Common myeloid progenitor, CD34-positive (primary cell): ENCODE results near the gene OXSM.
A peak's percentile ranks its signal among the peaks of the same experiment; 100 is the strongest.

Experiments used
- CTCF ChIA-PET: fragments of 350-600 bp; sonication (Branson Sonifier 250); formaldehyde crosslinking; loops from one replicate; lab custom pipeline; 2021; ENCODE audit warnings: antibody characterized with exemption; lab: Charles Lee
- POLR2A ChIA-PET: fragments of 350-600 bp; sonication (Branson Sonifier 250); formaldehyde crosslinking; loops from one replicate; lab custom pipeline; 2021; ENCODE audit warnings: antibody characterized with exemption; lab: Charles Lee
- DNase-seq, 3 donors: peaks; one replicate each; pipeline versions ENCODE4 v3.0.0 to v3.0.0-alpha.2; 2013
- H3K27ac ChIP-seq, 2 experiments: 1 replicate in 1 of 2; 2 replicates in 1 of 2; pipeline ENCODE4 v1.7.0; 2013; ENCODE audit warnings: inconsistent platforms in 2 of 2, low read length in 2 of 2, mild to moderate bottlenecking in 2 of 2, low read depth in 1 of 2, moderate library complexity in 1 of 2; ENCODE audit not compliant: severe bottlenecking in 2 of 2, insufficient read depth in 1 of 2, poor library complexity in 1 of 2
- H3K27me3 ChIP-seq, 5 experiments: replicated peaks in 2 of 5; 1 replicate in 3 of 5; 2 replicates in 2 of 5; pipeline versions ENCODE4 v1.6.1 to v1.7.0; 2013; ENCODE audit warnings: low read length in 4 of 5, mild to moderate bottlenecking in 2 of 5, moderate library complexity in 2 of 5, inconsistent platforms in 1 of 5; ENCODE audit not compliant: insufficient read depth in 5 of 5, control insufficient read depth in 4 of 5
- H3K36me3 ChIP-seq, 4 experiments: 1 replicate in 2 of 4; 2 replicates in 2 of 4; pipeline versions ENCODE4 v1.6.1 to v1.7.0; 2013; ENCODE audit warnings: low read length in 3 of 4, control low read depth in 1 of 4, mild to moderate bottlenecking in 1 of 4; ENCODE audit not compliant: control insufficient read depth in 4 of 4, insufficient read depth in 4 of 4
- H3K4me1 ChIP-seq, 4 experiments: 1 replicate in 3 of 4; 2 replicates in 1 of 4; pipeline versions ENCODE4 v1.6.1 to v1.7.1; 2013; ENCODE audit warnings: low read length in 3 of 4, mild to moderate bottlenecking in 3 of 4, control low read depth in 1 of 4, inconsistent platforms in 1 of 4, moderate library complexity in 1 of 4; ENCODE audit not compliant: control insufficient read depth in 4 of 4, insufficient read depth in 4 of 4; ENCODE audit errors: control extremely low read depth in 1 of 4
- H3K4me3 ChIP-seq, 7 experiments: 1 replicate in 4 of 7; 2 replicates in 3 of 7; pipeline versions ENCODE4 v1.5.1 to v1.7.0; 2013; ENCODE audit warnings: mild to moderate bottlenecking in 7 of 7, low read length in 6 of 7, moderate library complexity in 6 of 7, inconsistent platforms in 2 of 7, low read depth in 2 of 7, control low read depth in 1 of 7; ENCODE audit not compliant: insufficient read depth in 4 of 7, control insufficient read depth in 1 of 7; ENCODE audit errors: extremely low read depth in 1 of 7
- H3K9me3 ChIP-seq, 5 experiments: 1 replicate in 4 of 5; 2 replicates in 1 of 5; pipeline versions ENCODE4 v1.6.1 to v1.7.1; 2013; ENCODE audit warnings: low read length in 4 of 5, mild to moderate bottlenecking in 2 of 5, inconsistent platforms in 1 of 5, low read depth in 1 of 5, moderate library complexity in 1 of 5; ENCODE audit not compliant: control insufficient read depth in 4 of 5, insufficient read depth in 2 of 5; ENCODE audit errors: control extremely low read depth in 1 of 5
- WGBS: methylation state at CpG from one replicate; pipeline ENCODE4 v1.1.5; 2013; ENCODE audit not compliant: insufficient coverage; 5-methylcytosine and 5-hydroxymethylcytosine counted together

OXSM gene

GRCh38 chr3:25818335-25818734, 28.4 kb downstream of the OXSM start:
- CTCF ChIA-PET: interaction anchor here (1.8 to 2.3 kb wide), 2 partner anchors 8 to 13 kb away, joined by 4 to 6 read pairs; no protein-coding TSS in a partner anchor
- Histone ChIP-seq H3K27me3 (peaks cover 0 to 2% (median 0%) of the 10 kb centered on the region in 5 experiments), H3K36me3 (no peaks in the 10 kb centered on the region), H3K4me3 (no peak overlapping the region), H3K27ac (no peak overlapping the region), H3K4me1 (no peaks in the 10 kb centered on the region), H3K9me3 (peaks cover 0 to 3% (median 0%) of the 10 kb centered on the region in 5 experiments)
- no peak for DNase-seq
- 95% methylated on average over 3 of the region's 4 CpGs for WGBS
- POLR2A ChIA-PET: no interaction called here

- POLR2A ChIA-PET: interaction anchor here (0.6 kb wide), 1 partner anchor 13 kb away, joined by 3 read pairs; no protein-coding TSS in a partner anchor
- Histone ChIP-seq H3K27me3 (peaks cover 0 to 4% (median 0%) of the 10 kb centered on the region in 5 experiments), H3K27ac (no peak overlapping the region), H3K9me3 (peaks cover 0 to 3% (median 1%) of the 10 kb centered on the region in 5 experiments), H3K4me3 (no peak overlapping the region), H3K36me3 (no peaks in the 10 kb centered on the region), H3K4me1 (no peaks in the 10 kb centered on the region)
- CTCF ChIA-PET: interaction anchor here (1.8 to 2.3 kb wide), 2 partner anchors 10 to 11 kb away, joined by 4 to 6 read pairs; no protein-coding TSS in a partner anchor
- peak; percentile 4 to 34 (median 22) for DNase-seq
Observed at GRCh38 chr3:25820366-25820765, 30.5 kb downstream of the OXSM start.

- POLR2A ChIA-PET: interaction anchor here (0.6 kb wide), 1 partner anchor 12 kb away, joined by 3 read pairs; no protein-coding TSS in a partner anchor
Observed at GRCh38 chr3:25820816-25821486, 31.1 kb downstream of the OXSM start.

GRCh38 chr3:25821746-25822573, 32.1 kb downstream of the OXSM start:
- Histone ChIP-seq H3K4me1 (peaks cover 5 to 9% (median 7%) of the 10 kb centered on the region in 4 experiments), H3K27ac (no peak overlapping the region), H3K27me3 (peaks cover 0 to 4% (median 0%) of the 10 kb centered on the region in 5 experiments), H3K36me3 (no peaks in the 10 kb centered on the region), H3K4me3 (no peak overlapping the region), H3K9me3 (peaks cover 0 to 2% (median 0%) of the 10 kb centered on the region in 5 experiments)
- no peak for DNase-seq
- CTCF ChIA-PET: no interaction called here
- POLR2A ChIA-PET: no interaction called here
- 100% methylated on average over 2 of the region's 4 CpGs for whole genome bisulfite sequencing

More at GRCh38 chr3:25820816-25821486, 31.1 kb downstream of the OXSM start:
- CTCF ChIA-PET: interaction anchor here (2.3 kb wide), 1 partner anchor 11 kb away, joined by 6 read pairs; no protein-coding TSS in a partner anchor
- H3K27me3 ChIP-seq: peaks cover 0 to 4% (median 0%) of the 10 kb centered on the region in 5 experiments
- H3K27ac ChIP-seq: no peak overlapping the region
- no peaks in the 10 kb centered on the region for H3K36me3 ChIP-seq
- no peak for DNase-seq
- peaks cover 0 to under 1% (median under 1%) of the 10 kb centered on the region in 4 experiments for H3K4me1 ChIP-seq
- no CpG with 5 or more reads among the region's 4 CpGs for WGBS
- H3K9me3 ChIP-seq: peaks cover 0 to 2% (median 0%) of the 10 kb centered on the region in 5 experiments
- no peak overlapping the region for H3K4me3 ChIP-seq

- Histone ChIP-seq H3K4me3 (no peak overlapping the region), H3K27ac (no peak overlapping the region), H3K4me1 (peaks cover 7 to 12% (median 8%) of the 10 kb centered on the region in 4 experiments), H3K36me3 (no peaks in the 10 kb centered on the region), H3K27me3 (peaks cover 0 to 4% (median 0%) of the 10 kb centered on the region in 5 experiments), H3K9me3 (peaks cover 0 to 2% (median 0%) of the 10 kb centered on the region in 5 experiments)
- 80% methylated on average over 2 of the region's 3 CpGs for WGBS
- CTCF ChIA-PET: no interaction called here
- DNase-seq: no peak
- POLR2A ChIA-PET: interaction anchor here (0.7 kb wide), 1 partner anchor 1996 kb away, joined by 3 read pairs; no protein-coding TSS in a partner anchor
Observed at GRCh38 chr3:25823314-25823713, 33.4 kb downstream of the OXSM start.

- Histone ChIP-seq H3K4me3 (no peak overlapping the region), H3K9me3 (peaks cover 0 to 2% (median 0%) of the 10 kb centered on the region in 5 experiments), H3K36me3 (no peaks in the 10 kb centered on the region), H3K4me1 (peaks cover 7 to 14% (median 9%) of the 10 kb centered on the region in 4 experiments), H3K27me3 (peaks cover 0 to 4% (median 0%) of the 10 kb centered on the region in 5 experiments), H3K27ac (no peak overlapping the region)
- ChIA-PET CTCF (interaction anchor here (0.9 to 1.1 kb wide), 3 partner anchors 36 to 68 kb away, joined by 4 to 6 read pairs (median 5); partner anchors contain the start of genes NGLY1 and OXSM), POLR2A (no interaction called here)
- WGBS: 36% methylated on average over 2 of the region's 2 CpGs
- DNase-seq: peak; percentile 43 to 67 (median 48)
Observed at GRCh38 chr3:25826510-25826909, 36.6 kb downstream of the OXSM start.
